Breast epithelium (tissue), 3 donors: ENCODE results near the gene DDR1.

ENCODE experiments used
- CTCF ChIP-seq, 3 donors: fragments of 450-650 bp; IDR thresholded peaks; one replicate each; pipeline ENCODE4 v1.5.1; 2016 to 2017; ENCODE audit warnings: antibody characterized with exemption in 3 of 3, mild to moderate bottlenecking in 3 of 3, moderate library complexity in 3 of 3
- POLR2A ChIP-seq: fragments of 450-650 bp; IDR thresholded peaks from one replicate; pipeline ENCODE4 v1.6.1; 2016; ENCODE audit warnings: antibody characterized with exemption, mild to moderate bottlenecking, moderate library complexity
- POLR2AphosphoS5 ChIP-seq, 3 donors: sonication (generic); formaldehyde crosslinking; IDR thresholded peaks; one replicate each; pipeline ENCODE4 v1.6.1; 2017; ENCODE audit warnings: antibody characterized with exemption in 3 of 3

GRCh38 chr6:30836957-30837356 is 47.4 kb upstream of the DDR1 start:
- TF ChIP-seq CTCF (IDR thresholded peaks at IDR 0.05) (no peak), POLR2A (no peak), POLR2AphosphoS5 (IDR thresholded peaks at IDR 0.05) (no peak)
